HPDE6-E6E7 (cell line): ENCODE results near the gene FHIT.
A peak's percentile ranks its signal among the peaks of the same experiment; 100 is the strongest.

ENCODE experiments used
- DNase-seq: peaks from one replicate; pipeline ENCODE4 v3.0.0; 2011; ENCODE audit warnings: missing footprints; ENCODE audit errors: extremely low spot score

Gene FHIT

DNA sequence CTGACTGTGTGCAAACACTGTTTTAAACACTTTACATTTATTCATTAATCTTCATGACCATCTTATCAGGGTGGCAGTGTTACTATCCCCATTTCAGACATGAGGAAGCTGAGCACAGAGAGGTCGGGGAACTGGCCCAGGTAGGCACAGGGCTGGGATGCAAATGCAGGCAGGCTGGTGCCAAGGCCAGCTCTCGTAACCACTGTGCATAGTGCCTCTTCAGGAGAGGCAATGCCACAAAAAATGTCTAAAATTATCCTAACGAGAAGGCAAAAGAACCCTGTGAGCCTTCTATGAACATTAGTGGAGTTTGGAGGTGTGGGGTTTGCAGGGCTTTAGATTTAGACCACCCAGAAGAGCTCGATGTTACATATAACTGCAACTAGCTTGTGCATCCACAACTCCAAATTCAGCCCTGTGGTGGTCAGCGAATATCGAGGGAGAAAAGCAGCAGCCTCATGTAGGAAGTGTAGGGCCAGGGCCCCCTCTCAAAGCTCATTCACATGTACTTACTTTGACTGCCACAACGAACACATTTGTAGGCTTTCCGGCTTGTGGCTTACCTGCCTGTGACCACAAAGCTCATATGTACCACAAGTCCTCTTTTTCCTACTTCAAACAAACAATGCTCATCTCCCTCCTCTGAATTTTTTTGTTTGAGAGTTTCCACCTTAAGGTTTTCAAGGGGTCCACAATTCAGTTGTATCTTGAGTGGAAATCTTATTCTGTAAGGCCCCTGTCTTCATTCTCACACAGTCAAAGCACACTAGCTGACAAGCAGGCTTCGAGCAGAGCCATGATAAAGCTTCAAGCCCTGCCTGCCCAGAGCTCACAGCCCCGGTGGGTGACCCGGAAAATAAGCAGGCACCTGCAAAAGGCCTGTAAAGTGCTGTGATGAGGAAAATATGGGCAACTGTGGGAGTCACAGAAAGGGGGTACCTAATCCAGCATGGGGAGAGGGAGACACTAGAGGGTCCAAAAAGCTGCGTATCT lies 1478.5 kb downstream of the FHIT start:
- DNase-seq, result no peak

DNA sequence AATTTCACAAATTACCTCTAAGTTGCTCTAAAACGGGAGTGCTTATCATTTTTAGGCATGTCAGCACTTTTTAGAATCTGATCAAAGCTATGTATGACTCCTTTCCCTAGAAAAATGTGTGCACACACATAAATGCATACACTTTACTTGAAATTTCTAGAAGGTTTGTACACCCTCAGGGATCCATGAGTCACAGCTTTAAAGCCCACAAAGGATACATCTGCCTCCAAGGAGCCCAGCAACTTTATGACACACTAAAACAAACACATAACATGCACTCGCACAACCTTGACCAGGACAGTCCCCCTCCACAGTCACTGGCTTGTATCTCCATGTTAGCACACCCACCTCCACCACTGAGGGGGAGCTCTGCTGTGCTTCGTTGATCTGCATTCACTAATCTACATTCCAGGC lies 1479.5 kb downstream of the FHIT start:
- peak; percentile 2 for DNase-seq

DNA sequence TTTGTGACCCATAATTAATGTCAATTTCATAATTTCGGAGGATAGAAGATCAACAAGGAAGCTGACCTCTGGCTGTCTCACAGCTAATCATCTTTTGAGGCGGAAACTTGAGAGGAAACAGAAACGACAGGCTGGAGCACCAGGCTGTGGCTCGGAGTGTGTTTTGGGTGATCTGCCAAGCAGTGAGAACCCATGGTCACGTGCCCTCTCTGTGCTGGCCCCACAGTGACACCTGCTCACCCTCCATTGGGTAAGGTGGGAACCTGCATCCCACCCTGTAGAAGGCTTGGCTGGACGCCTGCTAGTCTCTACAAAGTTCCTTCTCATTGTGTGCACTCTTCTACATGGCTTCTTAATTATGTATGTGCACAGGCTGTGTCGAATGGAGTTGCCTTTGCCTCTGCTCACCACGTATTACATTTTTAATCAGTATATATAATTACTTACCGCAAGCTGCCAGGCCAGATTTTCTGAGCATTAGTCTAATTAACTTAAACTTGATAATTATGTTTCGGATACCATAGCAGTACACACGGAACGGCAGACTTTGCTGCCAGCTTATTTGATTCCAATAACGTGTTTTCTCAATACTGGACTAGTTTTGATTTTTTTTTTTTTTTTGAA lies 1482.0 kb downstream of the FHIT start:
- DNase-seq, result no peak

DNA sequence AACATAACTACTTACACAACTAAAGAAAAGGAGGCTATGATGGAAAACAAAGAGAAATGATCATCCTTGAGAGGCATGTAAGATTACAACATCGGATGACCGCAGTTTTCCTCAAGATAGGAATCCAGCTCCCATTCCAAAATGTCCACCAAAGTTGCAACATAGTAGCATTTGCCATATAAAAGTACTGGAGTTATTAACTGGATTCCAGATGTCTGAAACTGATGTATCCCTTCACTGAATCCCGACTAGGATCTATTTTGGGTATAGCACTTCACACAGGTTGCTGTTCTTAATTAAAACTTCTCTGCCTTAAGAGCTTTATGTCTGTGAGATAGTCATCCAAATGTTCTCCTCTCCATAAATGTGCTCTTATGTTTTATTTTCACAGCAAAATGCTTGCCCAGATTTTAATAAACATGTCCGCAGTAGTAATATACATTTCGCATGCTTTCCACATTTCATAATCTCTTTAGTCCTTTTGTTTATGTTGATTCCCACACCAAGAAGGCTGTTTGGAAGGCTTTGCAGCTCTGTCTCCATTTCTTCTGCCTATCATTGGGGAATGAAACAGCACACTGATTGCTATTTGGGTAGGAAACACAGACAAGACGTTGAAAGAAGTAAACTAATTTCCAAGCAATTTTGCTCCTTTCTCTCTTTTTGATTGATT lies 1484.9 kb downstream of the FHIT start:
- DNase-seq, result no peak

DNA sequence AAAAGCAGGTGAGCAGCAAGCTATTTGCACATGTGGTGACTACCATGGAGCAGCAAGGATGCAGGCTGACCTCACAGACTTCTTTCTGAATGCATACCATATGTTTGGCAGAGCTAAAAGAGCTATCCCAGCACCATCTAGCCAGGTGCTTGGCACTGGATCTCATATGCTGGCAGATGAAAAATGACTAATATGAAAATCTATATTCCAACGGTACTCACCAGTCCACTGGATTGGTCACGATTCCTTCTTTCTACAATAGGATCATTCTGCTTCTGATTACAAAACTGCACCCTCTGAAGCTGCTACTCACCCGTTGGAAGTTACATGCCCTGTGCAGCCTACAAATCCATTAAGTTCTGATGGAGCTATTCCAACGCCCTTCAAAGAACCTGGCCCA lies 1487.1 kb downstream of the FHIT start:
- no peak for DNase-seq

DNA sequence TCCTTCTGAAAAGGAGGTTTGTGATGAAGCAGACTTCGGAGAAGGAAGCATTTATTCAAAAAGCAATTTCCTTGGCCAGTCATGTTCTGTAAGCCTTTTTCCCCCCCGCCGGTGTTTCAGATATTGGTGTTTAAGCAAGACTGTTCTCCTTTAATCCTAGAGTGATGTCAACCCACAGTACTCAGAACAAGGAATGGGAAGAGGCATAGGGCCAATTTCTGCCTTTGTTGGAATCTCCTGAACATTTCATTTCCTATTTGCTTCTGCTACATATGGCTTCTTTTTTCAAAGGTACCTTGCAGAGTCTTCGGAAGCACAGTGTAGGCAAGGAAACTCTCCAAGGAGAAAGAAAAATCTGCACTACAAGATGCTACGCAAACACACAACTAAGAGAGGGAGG lies 1488.3 kb downstream of the FHIT start:
- no peak for DNase-seq

DNA sequence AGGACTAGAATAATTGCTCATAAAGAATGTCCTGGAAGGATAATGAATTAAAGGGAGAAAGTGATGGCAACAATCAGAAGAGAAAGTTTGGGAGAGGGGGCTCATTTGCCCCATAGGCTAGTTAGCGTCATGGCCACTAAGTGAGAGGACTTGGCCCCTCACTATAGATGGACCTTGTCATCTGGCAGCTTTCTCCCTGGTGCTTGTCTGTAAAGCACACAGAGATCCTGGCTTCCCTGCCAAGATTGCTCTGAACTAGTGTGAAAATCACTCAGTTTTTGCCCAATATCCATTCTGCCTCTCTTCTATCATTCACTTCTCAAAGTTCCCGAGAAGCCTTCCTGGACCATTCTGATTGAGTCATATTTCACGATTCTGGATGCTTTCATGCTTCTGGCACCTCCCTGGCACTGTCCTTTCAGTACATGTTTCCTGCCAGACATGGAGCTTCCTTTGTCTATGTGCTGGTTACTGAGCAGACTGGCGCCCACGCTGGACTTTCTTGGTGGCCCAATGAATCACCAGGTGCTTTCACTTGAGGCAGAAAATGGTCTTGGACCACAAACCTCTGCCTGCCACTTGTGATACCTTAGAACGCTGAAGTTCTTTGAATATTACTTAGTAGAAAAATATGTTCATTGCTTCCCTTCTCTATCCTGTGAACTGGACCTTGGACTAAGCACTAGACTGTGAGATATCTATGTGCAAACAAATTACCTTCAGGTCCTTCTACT lies 1491.8 kb downstream of the FHIT start:
- DNase-seq, result no peak

DNA sequence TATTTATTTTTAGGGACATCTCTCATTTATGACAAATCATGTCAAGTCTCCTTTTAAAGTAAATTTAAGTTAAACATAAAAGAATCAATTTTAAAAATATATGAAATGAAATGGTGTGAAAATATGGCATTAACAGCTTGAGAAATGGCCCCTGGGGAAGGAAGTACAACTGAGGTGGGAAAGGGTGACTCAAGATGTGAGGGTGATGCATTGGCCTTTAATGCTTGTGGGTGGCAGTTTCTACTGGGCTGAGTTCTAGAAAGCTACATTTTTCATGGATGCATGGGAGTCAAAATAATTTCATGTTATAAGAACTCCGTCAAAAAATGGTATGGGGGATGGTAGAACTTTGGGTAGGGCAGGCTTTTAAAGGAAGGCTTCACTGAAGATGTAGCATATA lies 1492.6 kb downstream of the FHIT start:
- DNase-seq, result no peak

DNA sequence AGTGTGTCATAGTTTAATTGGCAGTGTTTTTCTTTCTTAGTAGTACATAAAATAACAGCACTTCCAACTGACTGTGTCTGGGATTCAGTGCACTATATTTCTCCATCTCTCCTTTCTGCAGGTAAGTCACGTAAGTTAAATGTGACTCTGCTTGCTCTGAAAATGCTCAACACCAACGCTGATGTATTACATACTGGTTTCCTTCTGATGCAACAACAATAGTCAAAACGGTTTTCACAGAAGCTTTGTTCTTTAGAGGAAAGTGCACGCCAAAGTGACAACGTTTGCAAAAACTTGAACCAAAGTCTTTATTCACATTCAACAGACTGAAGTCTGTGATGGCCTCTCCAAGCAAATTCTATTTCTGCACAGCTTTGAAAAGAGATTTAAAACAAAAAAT lies 1494.3 kb downstream of the FHIT start:
- no peak for DNase-seq

DNA sequence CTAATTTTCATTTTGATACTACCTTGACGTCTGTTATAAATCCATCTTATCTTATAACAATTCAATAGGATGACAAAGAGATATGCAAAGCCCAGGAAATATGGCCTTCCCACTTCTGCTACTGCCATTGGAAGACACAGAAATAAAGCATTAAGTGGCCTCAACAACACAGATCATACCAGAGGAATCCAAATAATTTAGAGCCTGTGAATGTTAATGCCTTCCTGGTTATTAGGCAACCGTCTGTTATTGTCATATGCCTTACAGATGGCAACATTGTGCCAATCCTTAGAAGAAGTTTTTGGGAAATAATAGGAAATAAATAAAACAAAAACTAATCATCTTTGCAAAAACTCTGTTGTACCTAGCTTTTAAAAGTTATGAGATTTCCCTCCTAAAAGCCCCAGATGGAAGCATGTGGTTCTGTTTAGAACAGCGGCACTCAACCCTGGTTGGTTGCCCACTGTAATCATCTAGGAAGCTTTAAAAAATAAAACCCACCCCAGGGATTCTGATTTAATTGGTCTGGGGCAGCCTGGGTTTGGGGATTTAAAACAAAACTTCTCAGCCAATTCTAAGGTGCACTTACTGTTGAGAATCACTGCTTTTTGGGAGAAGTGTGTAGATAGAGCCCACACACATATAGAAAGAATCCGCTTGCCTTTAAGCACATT lies 1496.7 kb downstream of the FHIT start:
- DNase-seq, result no peak

DNA sequence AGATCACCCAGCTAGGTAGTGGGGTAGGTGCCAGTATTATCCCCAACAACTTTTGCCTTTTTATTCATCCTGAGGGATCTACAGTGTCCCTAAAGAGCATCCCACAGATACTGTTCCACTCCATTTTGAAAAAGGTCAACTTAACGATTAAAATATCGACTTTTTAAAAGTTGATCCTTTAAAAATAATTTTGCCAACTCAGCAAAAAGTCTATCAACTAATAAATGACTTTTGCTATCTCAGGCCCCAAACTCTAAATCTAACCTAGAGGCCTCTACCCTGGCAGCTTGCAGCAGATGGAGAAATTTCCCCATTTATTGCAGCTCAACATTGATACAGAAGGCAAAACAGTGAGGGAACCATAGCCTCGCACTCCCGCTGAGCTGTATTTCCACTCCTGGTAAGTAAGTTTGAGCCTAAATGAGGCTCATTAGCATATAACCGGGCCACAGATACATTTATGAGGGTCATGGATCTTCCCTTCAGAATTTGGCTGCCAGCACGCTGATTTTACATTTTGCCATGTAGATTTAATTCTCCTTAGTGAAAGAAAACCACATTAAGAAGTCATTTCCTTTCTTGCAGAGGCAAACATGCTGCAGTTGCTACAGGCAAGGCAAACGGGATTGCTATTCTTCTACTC lies 1497.3 kb downstream of the FHIT start:
- no peak for DNase-seq

DNA sequence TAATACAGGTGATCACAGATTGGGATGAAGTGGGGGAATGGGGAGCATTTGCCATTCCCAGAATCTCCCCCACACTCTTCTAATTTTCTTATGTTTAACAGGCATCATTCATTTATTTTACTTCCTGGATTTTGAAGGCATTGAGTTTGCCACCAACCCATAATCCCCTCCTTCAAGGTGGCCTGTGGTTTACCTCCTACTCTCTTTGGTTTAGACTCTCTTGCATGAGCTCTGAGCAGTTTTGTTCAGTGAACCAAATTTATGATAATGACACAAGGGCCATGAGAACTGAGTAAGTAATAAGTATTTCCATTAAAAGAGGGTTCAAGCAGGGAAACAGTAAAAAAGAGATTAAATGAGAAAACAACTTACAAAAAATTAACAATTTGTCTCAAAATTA lies 1498.3 kb downstream of the FHIT start:
- DNase-seq, result no peak

DNA sequence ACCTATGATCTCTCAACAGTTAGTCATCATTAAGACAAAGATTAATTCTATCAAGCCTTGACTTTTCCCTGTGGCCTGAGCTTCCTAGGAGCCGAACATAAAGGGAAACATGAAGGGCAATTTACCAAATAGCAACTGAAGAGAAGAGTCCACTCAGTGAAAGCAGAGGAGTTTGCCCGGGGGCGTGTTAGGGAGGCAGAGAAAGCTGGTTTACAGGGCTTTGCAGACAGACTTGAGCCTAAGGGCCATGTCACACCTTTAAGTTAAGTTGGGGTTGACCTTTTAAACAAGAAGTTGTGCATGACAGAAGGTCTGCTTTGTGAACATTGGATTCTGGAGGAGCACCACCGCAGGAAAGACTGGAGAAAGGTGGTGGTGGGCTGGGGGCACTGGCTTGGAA lies 1499.6 kb downstream of the FHIT start:
- no peak for DNase-seq

DNA sequence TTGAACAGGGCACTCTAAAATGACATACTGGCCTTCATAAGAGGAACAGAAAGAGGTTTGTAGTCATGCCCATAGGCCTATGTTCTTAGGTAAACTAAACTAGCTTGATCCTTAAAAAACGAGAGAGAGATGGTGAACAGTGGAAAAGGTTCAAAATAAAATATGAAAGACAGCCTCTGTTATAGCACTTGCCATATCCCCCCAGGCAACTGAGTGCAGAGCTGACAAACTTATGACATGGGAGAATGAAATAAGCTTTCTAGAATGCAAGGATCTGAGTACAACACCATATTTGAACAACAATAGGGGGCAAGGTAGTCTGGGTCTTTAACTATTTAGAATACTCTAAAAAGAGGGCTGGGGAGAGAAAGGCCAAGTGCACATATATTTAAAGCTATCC lies 1500.9 kb downstream of the FHIT start:
- DNase-seq, result no peak

DNA sequence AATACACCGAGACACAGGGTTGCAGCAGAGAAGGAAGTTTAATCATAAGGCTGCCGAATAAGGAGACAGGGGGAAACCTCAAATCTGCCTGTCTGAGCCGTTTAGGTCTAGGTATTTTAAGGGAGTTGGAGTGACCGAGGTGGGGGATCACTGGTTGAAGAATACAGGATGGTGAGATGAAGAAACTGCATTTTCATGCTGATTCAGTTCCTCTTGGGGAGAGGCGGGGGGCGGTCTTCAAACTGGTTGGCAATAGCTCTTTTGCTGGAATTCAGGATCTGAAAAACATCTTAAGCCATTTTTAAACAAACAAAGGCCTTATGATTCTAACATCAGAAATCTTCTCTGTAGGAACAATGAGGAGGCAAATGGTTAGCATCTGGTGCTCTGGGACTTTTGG lies 1502.0 kb downstream of the FHIT start:
- DNase-seq, result no peak

DNA sequence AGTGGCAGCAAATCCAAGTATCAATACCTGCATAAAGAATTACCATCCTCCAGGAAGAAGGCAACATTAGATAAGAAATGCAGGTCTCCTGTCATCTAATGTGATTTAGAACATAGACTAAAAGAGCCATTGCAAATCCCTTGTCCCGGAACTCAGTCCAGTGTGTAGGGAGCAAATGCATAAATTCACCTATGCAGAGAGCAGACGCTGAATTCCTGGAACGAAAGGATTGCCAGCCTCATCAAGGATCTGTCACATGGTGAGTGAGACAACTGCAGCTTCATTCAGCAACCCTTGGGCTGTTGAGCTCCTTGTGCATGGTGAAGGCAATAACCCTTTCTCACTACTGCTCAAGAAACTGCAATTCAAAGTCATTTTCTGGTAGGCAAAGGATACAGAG lies 1504.7 kb downstream of the FHIT start:
- DNase-seq, result no peak

DNA sequence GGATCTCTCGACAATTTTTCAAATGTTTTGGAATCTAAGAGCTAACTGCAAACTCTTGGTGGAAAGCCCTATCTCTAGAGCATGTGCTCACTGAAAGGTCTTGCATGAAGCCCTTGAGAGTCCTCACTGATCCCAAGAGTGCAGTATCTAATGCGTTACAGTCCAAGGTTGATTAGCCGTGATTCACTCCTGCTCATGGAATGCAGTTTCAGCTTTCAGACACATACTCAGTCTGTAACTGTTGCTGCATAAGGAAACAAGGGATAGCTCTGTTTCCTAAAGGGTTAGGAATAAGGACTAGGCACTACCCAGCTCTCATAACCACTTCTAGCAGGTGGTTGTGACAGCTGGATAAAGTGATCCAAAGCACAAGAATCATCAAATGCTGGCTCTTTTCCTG lies 1514.0 kb downstream of the FHIT start:
- DNase-seq, result no peak

DNA sequence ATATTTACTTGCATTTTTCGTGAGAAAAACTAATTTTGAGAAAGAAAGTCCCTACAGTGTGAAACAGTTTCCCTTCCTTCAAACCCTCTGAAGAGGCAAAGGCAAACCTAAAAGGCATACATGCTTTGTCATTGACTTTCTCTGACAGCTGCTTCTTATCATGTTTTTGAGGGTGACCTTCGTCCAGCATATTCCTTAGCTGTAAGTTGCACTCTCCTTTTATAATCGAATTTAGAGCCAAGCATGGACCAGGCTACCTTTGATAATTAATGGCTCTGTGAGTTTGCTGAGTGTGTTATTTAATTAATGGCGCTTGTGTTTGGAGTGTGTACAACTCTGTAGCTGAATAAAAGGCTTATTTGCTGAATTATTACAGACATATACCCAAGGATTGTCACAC lies 1517.2 kb downstream of the FHIT start:
- DNase-seq, result no peak

DNA sequence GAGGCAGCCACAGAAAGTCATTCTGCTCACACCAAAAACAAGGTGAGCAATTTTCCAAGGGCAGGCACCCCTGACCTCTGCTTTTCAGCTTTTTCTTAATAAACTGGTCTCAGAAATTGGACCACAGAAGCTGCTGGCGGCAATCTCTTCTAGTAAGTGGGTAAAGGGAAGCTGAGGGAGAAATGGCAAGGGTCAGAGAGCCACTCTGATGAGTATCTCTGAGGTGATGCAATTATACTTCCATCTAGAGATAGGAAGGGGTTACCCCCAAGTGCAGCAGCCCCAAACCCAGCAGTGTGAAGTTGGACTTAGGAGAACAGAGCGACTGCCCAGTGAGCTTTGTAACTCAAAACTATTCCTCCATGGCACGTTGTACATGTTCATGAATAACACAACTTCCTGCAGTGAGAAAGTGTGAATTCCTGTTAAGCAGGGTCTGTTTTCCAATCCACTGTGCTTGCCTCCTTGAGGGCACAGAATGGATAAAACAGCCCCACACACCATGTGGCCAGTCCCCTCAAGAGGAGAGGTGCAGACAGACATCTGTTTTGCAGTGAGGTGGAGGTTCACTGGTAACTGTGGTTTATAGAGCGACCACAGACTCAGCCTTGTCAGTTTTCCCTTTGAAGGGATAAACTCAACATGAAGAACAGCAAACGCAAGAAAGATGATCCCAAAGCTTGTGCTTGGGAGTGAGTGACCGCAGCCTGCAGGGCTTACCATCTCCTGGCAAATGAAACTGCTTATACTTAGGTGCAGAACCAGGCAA lies 1518.0 kb downstream of the FHIT start:
- DNase-seq, result no peak

DNA sequence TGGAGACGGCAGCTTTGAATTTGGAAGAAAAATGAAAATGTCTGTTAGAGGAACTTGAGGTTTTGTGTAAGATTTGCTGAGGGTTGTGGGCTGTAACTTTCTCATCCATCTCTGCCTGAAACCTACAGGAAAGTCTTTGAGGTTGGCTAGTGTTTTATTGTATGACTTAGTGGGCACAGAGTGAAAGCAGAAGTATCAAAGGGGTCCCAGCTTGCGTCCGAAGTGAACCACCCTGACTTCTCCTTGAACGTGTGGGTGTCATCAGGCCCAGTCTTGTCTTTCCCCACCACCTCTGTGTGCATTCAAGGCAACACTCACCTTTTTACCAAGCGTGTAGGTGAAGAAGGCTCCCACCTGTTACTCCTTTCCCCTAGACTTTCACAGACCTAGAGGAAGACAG lies 1519.3 kb downstream of the FHIT start:
- no peak for DNase-seq
